ENCODE results near the gene FSTL3. TPM values are rescaled to one million over a fixed set of nuclear protein-coding genes. Genes with fewer than 3 reads are reported as not detected.
"Not testable (repeated sequence)": the region's sequence is repeated elsewhere in the genome, so short reads cannot be mapped to it uniquely, and the experiment has no call there.

The FSTL3 gene
- total RNA-seq, 1 donor from 2014 or later, result 13.8 TPM

DNA sequence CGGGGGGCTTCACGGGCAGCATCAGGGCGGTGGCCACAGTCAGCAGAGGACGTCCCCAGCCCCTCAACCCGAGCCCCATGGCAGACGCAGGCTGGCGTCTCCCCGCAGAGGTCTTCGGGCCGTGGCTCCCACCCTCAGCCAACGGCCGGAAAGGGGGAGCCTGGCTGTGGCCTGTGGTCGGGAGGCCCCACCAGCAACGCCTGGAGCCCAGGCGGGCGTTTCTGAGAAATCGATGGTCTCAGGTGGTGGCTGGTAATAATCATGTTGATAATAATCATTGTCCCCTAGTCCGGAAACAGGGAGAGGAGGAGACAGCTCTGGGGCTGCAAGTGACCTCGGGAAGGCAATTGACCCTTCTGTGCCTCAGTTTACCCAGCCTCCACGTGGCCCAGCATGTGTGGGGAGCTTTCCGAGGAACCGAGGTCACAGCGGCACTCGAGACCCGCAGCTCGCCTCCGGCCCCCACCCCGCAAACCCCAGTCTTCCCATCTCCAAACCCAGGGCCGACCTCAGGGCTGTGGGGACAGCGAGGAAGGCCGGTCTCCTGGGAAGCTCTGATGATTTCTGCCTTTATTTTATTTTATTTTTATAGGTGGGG lies 19.3 kb downstream of the FSTL3 start, which contains the start of gene PRSS57:
TSS of gene PRSS57 (minus strand) at position 101 of the 598 bp plus-strand sequence. CDS start at position 79, 22 bp downstream.
- H3K4me1 Mint-ChIP-seq (ENCODE audit: low read depth), result no peaks in the 10 kb centered on the region
- H3K9me3 Mint-ChIP-seq (ENCODE audit: low read depth), result no peaks in the 10 kb centered on the region
- no peaks in the 10 kb centered on the region for H3K36me3 Mint-ChIP-seq (ENCODE audit: insufficient read depth)
- H3K27ac Mint-ChIP-seq, result no peak within 1 kb of the TSS
- H3K4me3 Mint-ChIP-seq (ENCODE audit: low read depth), result no peak within 1 kb of the TSS
- TF ChIP-seq, protein P1, sequence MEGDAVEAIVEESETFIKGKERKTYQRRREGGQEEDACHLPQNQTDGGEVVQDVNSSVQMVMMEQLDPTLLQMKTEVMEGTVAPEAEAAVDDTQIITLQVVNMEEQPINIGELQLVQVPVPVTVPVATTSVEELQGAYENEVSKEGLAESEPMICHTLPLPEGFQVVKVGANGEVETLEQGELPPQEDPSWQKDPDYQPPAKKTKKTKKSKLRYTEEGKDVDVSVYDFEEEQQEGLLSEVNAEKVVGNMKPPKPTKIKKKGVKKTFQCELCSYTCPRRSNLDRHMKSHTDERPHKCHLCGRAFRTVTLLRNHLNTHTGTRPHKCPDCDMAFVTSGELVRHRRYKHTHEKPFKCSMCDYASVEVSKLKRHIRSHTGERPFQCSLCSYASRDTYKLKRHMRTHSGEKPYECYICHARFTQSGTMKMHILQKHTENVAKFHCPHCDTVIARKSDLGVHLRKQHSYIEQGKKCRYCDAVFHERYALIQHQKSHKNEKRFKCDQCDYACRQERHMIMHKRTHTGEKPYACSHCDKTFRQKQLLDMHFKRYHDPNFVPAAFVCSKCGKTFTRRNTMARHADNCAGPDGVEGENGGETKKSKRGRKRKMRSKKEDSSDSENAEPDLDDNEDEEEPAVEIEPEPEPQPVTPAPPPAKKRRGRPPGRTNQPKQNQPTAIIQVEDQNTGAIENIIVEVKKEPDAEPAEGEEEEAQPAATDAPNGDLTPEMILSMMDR (IDR thresholded peaks at IDR 0.05; ENCODE audit: unreplicated experiment), result no peak
- H3K27me3 Mint-ChIP-seq, result no peaks in the 10 kb centered on the region
- DNase-seq (ENCODE audit: low spot score, unreplicated experiment), result no peak

DNA sequence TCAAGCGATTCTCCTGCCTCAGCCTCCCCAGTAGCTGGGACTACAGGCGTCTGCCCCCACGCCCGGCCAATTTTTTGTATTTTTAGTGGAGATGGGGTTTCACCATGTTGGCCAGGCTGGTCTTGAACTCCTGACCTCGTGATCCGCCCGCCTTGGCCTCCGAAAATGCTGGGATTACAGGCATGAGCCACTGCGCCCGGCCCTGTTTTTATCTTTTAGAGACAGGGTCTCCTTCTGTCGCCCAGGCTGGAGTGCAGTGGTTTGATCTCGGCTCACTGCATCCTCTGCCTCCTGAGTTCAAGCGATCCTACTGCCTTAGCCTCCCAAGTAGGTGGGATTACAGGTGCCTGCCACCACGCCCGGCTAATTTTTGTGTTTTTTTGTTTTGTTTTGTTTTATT lies 22.3 kb downstream of the FSTL3 start:
- not testable (repeated sequence) for H3K36me3 Mint-ChIP-seq (ENCODE audit: insufficient read depth); DNase-seq (ENCODE audit: low spot score, unreplicated experiment); H3K9me3 Mint-ChIP-seq (ENCODE audit: low read depth); H3K27ac Mint-ChIP-seq; H3K4me3 Mint-ChIP-seq (ENCODE audit: low read depth); H3K4me1 Mint-ChIP-seq (ENCODE audit: low read depth)
- H3K27me3 Mint-ChIP-seq, result peaks cover 12% of the 10 kb centered on the region

DNA sequence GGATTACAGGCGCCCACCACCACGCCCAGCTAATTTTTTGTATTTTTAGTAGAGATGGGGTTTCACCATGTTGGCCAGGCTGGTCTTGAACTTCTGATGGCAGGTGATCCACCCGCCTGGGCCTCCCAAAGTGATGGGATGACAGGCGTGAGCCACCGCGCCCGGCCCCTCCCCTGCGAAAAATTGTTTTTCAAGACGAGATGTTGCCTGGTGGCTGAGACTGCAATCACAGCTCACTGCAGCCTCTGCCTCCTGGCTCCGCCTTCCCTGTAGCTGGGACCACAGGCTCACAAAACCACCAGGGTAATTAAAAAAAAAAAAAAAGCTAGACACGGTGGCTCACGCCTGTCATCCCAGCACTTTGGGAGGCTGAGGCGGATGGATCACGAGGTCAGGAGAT lies 23.7 kb downstream of the FSTL3 start:
- peaks cover 16% of the 10 kb centered on the region for H3K27me3 Mint-ChIP-seq
- not testable (repeated sequence) for H3K27ac Mint-ChIP-seq; H3K4me1 Mint-ChIP-seq (ENCODE audit: low read depth); H3K4me3 Mint-ChIP-seq (ENCODE audit: low read depth); H3K36me3 Mint-ChIP-seq (ENCODE audit: insufficient read depth); DNase-seq (ENCODE audit: low spot score, unreplicated experiment); H3K9me3 Mint-ChIP-seq (ENCODE audit: low read depth)

GRCh38 chr19:702847-703246 lies 26.7 kb downstream of the FSTL3 start:
- H3K4me1 Mint-ChIP-seq (ENCODE audit: low read depth); H3K4me3 Mint-ChIP-seq (ENCODE audit: low read depth); DNase-seq (ENCODE audit: low spot score, unreplicated experiment); H3K36me3 Mint-ChIP-seq (ENCODE audit: insufficient read depth); H3K9me3 Mint-ChIP-seq (ENCODE audit: low read depth); H3K27ac Mint-ChIP-seq: not testable (repeated sequence)
- peaks cover 25% of the 10 kb centered on the region for H3K27me3 Mint-ChIP-seq

DNA sequence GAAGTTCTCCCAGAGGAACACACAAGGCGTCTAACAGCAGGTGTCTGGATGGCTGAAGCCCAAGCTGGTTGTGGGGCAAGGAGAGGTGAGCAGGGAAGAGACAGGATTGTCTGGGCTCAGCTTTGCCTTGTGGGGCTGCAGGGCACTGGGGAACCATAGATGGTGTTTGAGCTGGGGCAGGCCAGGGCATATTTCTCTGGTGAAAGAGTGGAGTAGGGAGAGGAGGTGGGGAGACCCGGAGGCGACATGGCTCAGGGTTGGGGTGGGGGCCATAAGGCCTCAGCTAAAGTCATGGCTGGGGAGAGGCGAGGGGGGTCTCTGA lies 27.1 kb downstream of the FSTL3 start:
- H3K9me3 Mint-ChIP-seq (ENCODE audit: low read depth), result no peaks in the 10 kb centered on the region
- H3K4me3 Mint-ChIP-seq (ENCODE audit: low read depth), result peak overlapping the region; percentile 24
- H3K4me1 Mint-ChIP-seq (ENCODE audit: low read depth), result no peaks in the 10 kb centered on the region
- H3K36me3 Mint-ChIP-seq (ENCODE audit: insufficient read depth), result peaks cover 3% of the 10 kb centered on the region
- no peak overlapping the region for H3K27ac Mint-ChIP-seq
- H3K27me3 Mint-ChIP-seq, result peaks cover 25% of the 10 kb centered on the region
- DNase-seq (ENCODE audit: low spot score, unreplicated experiment), result no peak
- TF ChIP-seq, protein P1 (IDR thresholded peaks at IDR 0.05; ENCODE audit: unreplicated experiment), result no peak

GRCh38 chr19:703651-704446 lies 27.7 kb downstream of the FSTL3 start:
- DNase-seq (ENCODE audit: low spot score, unreplicated experiment), result no peak
- peaks cover 25% of the 10 kb centered on the region for H3K27me3 Mint-ChIP-seq
- TF ChIP-seq, protein P1 (IDR thresholded peaks at IDR 0.05; ENCODE audit: unreplicated experiment), result no peak
- H3K36me3 Mint-ChIP-seq (ENCODE audit: insufficient read depth), result peaks cover 3% of the 10 kb centered on the region
- H3K27ac Mint-ChIP-seq, result no peak overlapping the region
- no peaks in the 10 kb centered on the region for H3K9me3 Mint-ChIP-seq (ENCODE audit: low read depth)
- no peak overlapping the region for H3K4me3 Mint-ChIP-seq (ENCODE audit: low read depth)
- no peaks in the 10 kb centered on the region for H3K4me1 Mint-ChIP-seq (ENCODE audit: low read depth)

GRCh38 chr19:704447-704741 lies 28.2 kb downstream of the FSTL3 start:
- Mint-ChIP-seq H3K9me3 (ENCODE audit: low read depth) (no peaks in the 10 kb centered on the region), H3K4me3 (ENCODE audit: low read depth) (no peak overlapping the region), H3K4me1 (ENCODE audit: low read depth) (no peaks in the 10 kb centered on the region), H3K27ac (no peak overlapping the region), H3K36me3 (ENCODE audit: insufficient read depth) (peaks cover 3% of the 10 kb centered on the region), H3K27me3 (peaks cover 25% of the 10 kb centered on the region)
- DNase-seq (ENCODE audit: low spot score, unreplicated experiment), result no peak
- TF ChIP-seq, protein P1 (IDR thresholded peaks at IDR 0.05; ENCODE audit: unreplicated experiment), result no peak
